HG03097 (cell line): ENCODE measurements around the gene FCHO1.
"Not testable (repeated sequence)": the region's sequence is repeated elsewhere in the genome, so short reads cannot be mapped to it uniquely, and the experiment has no call there.

Source experiments
- ATAC-seq: cut with Tn5 transposase; IDR thresholded peaks from one replicate; pipeline ENCODE4 v1.9.1; 2021; ENCODE audit not compliant: unreplicated experiment, low FRiP score

Gene FCHO1

GRCh38 chr19:17790059-17790780, 38.9 kb downstream of the FCHO1 start:
- no peak for ATAC-seq

GRCh38 chr19:17794412-17794730, 43.1 kb downstream of the FCHO1 start:
- ATAC-seq, result no peak

- ATAC-seq, result no peak
Measured at GRCh38 chr19:17794731-17795494, 43.6 kb downstream of the FCHO1 start, which contains the start of gene B3GNT3. Gene B3GNT3, plus strand, starts transcription at chr19:17795138. Its CDS starts 12,670 bp downstream, at chr19:17807808.

- no peak for ATAC-seq
Measured at GRCh38 chr19:17795495-17795856, 44.2 kb downstream of the FCHO1 start.

GRCh38 chr19:17796013-17796837, 44.9 kb downstream of the FCHO1 start:
- no peak for ATAC-seq

GRCh38 chr19:17796838-17797423, 45.7 kb downstream of the FCHO1 start:
- no peak for ATAC-seq

- no peak for ATAC-seq
Measured at GRCh38 chr19:17797424-17798201, 46.3 kb downstream of the FCHO1 start.

- ATAC-seq, result not testable (repeated sequence)
Measured at GRCh38 chr19:17798599-17798998, 47.3 kb downstream of the FCHO1 start.

- ATAC-seq, result no peak
Measured at GRCh38 chr19:17802137-17802858, 51.0 kb downstream of the FCHO1 start.

- ATAC-seq, result no peak
Measured at GRCh38 chr19:17803264-17803896, 52.1 kb downstream of the FCHO1 start.

GRCh38 chr19:17805427-17805826, 54.1 kb downstream of the FCHO1 start:
- no peak for ATAC-seq

- no peak for ATAC-seq
Measured at GRCh38 chr19:17806945-17807344, 55.7 kb downstream of the FCHO1 start.

GRCh38 chr19:17807731-17808316, 56.5 kb downstream of the FCHO1 start:
- no peak for ATAC-seq

GRCh38 chr19:17811103-17811502, 59.8 kb downstream of the FCHO1 start:
- no peak for ATAC-seq

- ATAC-seq, result no peak
Measured at GRCh38 chr19:17811681-17812080, 60.4 kb downstream of the FCHO1 start.

- ATAC-seq, result no peak
Measured at GRCh38 chr19:17812099-17812498, 60.8 kb downstream of the FCHO1 start.

- no peak for ATAC-seq
Measured at GRCh38 chr19:17817668-17818363, 66.5 kb downstream of the FCHO1 start.

- no peak for ATAC-seq
Measured at GRCh38 chr19:17821190-17821589, 69.9 kb downstream of the FCHO1 start, which contains the start of gene INSL3. Gene INSL3, minus strand, starts transcription at chr19:17821519. Its CDS starts 13 bp downstream, at chr19:17821506.
